K562 (cell line): ENCODE data around the gene DCST1. TPM values are rescaled to one million over a fixed set of nuclear protein-coding genes. Genes with fewer than 3 reads are reported as not detected.
A peak's percentile ranks its signal among the peaks of the same experiment; 100 is the strongest.

ENCODE experiments used
- BACH1 ChIP-seq: fragments of 200-800 bp; sonication (Bioruptor generic); IDR thresholded peaks from 2 replicates; pipeline ENCODE4 v1.6.1; 2016; ENCODE audit warnings: missing genetic modification characterization, missing compliant biosample characterization
- E4F1 ChIP-seq: fragments of 250-450 bp; sonication (Bioruptor Pico); IDR thresholded peaks from 2 replicates; pipeline ENCODE4 v1.5.0; 2021; ENCODE audit warnings: mild to moderate bottlenecking, borderline replicate concordance
- GABPA ChIP-seq: fragments of 200-800 bp; sonication (Bioruptor generic); conservative IDR thresholded peaks from 2 replicates; pipeline ENCODE4 v1.6.1; 2016; ENCODE audit warnings: low read depth, missing genetic modification characterization, missing compliant biosample characterization
- HDAC1 ChIP-seq, 2 experiments: fragments of 450-650 bp; IDR thresholded peaks; 2 replicates each; pipeline ENCODE4 v1.6.1; 2016 to 2017; ENCODE audit warnings: inconsistent platforms in 1 of 2, mild to moderate bottlenecking in 1 of 2, moderate library complexity in 1 of 2
- HSF4 ChIP-seq: fragments of 250-450 bp; sonication (Bioruptor Pico); IDR thresholded peaks from 2 replicates; pipeline ENCODE4 v2.1.2; 2022; ENCODE audit warnings: mild to moderate bottlenecking, moderate library complexity, borderline replicate concordance
- LCOR ChIP-seq: sonication (generic); formaldehyde crosslinking; IDR thresholded peaks from 2 replicates; pipeline ENCODE4 v1.8.0; 2022; ENCODE audit warnings: mild to moderate bottlenecking, missing genetic modification reagents
- MTA2 ChIP-seq: fragments of 450-650 bp; IDR thresholded peaks from 2 replicates; pipeline ENCODE4 v1.6.1; 2016; ENCODE audit warnings: low read depth
- MYC ChIP-seq, 2 experiments: fragments of 250-450 bp in 1 of 2; sonication (Bioruptor Pico) in 1 of 2; IDR thresholded peaks; 2 replicates each; pipeline versions ENCODE4 v1.5.1 to v1.6.1; 2012 to 2021; ENCODE audit warnings: low read depth in 2 of 2, borderline replicate concordance in 1 of 2, improper control_type of control experiment in 1 of 2, low read length in 1 of 2, mild to moderate bottlenecking in 1 of 2, moderate library complexity in 1 of 2
- SMC3 ChIP-seq: conservative IDR thresholded peaks from 2 replicates; pipeline ENCODE4 v1.6.1; 2011; ENCODE audit warnings: low read depth, low read length, improper control_type of control experiment; ENCODE audit not compliant: insufficient read depth
- ZNF143 ChIP-seq: sonication (generic); formaldehyde crosslinking; IDR thresholded peaks from 2 replicates; pipeline ENCODE4 v1.9.0; 2022; ENCODE audit warnings: mild to moderate bottlenecking, missing genetic modification reagents
- ZNF184 ChIP-seq: sonication (generic); formaldehyde crosslinking; IDR thresholded peaks from 2 replicates; pipeline ENCODE4 v1.5.0; 2020; ENCODE audit warnings: missing genetic modification reagents
- ZNF780A ChIP-seq: fragments of 250-450 bp; sonication (Bioruptor Pico); IDR thresholded peaks from 2 replicates; pipeline ENCODE4 v1.5.0; 2021; ENCODE audit warnings: mild to moderate bottlenecking
- polyA plus RNA-seq, 8 experiments: library from polyadenylated mRNA; depleted of rRNA in 4 of 8; stranded (reverse) in 5 of 8; unstranded in 3 of 8; fragments of >200 nt; fragmentation: Nextera tagmentation in 2 of 8; fragmentation: Illumina TruSeq in 1 of 8; extraction: Ambion mirVana in 2 of 8; extraction: Trizol in 1 of 8; gene quantifications; 2 replicates each; pipeline versions ENCODE4 v1.2.1 to v1.2.3, GENCODE V29; 2011 to 2014; ENCODE audit warnings: inconsistent platforms in 1 of 8, missing spikeins in 1 of 8
- total RNA-seq, 7 experiments: library from RNA; depleted of rRNA in 6 of 7; stranded (reverse); fragments of >200 nt in 6 of 7; fragmentation: Illumina TruSeq in 2 of 7; extraction: Trizol in 2 of 7; gene quantifications; 2 replicates each; pipeline versions ENCODE4 v1.2.1 to v1.2.3, GENCODE V29; 2011 to 2021; ENCODE audit warnings: low replicate concordance in 1 of 7
- TF ChIP-seq, protein P1 (sequence below): fragments of 450-650 bp; IDR thresholded peaks from 2 replicates; pipeline ENCODE4 v1.6.1; 2016; ENCODE audit warnings: mild to moderate bottlenecking, moderate library complexity

The DCST1 gene
- total and polyA plus RNA-seq, 9 of the 15 experiments (the other 6 are each of a cell fraction or from before 2014, with no cell fraction given): not detected

- TF ChIP-seq, protein P1, sequence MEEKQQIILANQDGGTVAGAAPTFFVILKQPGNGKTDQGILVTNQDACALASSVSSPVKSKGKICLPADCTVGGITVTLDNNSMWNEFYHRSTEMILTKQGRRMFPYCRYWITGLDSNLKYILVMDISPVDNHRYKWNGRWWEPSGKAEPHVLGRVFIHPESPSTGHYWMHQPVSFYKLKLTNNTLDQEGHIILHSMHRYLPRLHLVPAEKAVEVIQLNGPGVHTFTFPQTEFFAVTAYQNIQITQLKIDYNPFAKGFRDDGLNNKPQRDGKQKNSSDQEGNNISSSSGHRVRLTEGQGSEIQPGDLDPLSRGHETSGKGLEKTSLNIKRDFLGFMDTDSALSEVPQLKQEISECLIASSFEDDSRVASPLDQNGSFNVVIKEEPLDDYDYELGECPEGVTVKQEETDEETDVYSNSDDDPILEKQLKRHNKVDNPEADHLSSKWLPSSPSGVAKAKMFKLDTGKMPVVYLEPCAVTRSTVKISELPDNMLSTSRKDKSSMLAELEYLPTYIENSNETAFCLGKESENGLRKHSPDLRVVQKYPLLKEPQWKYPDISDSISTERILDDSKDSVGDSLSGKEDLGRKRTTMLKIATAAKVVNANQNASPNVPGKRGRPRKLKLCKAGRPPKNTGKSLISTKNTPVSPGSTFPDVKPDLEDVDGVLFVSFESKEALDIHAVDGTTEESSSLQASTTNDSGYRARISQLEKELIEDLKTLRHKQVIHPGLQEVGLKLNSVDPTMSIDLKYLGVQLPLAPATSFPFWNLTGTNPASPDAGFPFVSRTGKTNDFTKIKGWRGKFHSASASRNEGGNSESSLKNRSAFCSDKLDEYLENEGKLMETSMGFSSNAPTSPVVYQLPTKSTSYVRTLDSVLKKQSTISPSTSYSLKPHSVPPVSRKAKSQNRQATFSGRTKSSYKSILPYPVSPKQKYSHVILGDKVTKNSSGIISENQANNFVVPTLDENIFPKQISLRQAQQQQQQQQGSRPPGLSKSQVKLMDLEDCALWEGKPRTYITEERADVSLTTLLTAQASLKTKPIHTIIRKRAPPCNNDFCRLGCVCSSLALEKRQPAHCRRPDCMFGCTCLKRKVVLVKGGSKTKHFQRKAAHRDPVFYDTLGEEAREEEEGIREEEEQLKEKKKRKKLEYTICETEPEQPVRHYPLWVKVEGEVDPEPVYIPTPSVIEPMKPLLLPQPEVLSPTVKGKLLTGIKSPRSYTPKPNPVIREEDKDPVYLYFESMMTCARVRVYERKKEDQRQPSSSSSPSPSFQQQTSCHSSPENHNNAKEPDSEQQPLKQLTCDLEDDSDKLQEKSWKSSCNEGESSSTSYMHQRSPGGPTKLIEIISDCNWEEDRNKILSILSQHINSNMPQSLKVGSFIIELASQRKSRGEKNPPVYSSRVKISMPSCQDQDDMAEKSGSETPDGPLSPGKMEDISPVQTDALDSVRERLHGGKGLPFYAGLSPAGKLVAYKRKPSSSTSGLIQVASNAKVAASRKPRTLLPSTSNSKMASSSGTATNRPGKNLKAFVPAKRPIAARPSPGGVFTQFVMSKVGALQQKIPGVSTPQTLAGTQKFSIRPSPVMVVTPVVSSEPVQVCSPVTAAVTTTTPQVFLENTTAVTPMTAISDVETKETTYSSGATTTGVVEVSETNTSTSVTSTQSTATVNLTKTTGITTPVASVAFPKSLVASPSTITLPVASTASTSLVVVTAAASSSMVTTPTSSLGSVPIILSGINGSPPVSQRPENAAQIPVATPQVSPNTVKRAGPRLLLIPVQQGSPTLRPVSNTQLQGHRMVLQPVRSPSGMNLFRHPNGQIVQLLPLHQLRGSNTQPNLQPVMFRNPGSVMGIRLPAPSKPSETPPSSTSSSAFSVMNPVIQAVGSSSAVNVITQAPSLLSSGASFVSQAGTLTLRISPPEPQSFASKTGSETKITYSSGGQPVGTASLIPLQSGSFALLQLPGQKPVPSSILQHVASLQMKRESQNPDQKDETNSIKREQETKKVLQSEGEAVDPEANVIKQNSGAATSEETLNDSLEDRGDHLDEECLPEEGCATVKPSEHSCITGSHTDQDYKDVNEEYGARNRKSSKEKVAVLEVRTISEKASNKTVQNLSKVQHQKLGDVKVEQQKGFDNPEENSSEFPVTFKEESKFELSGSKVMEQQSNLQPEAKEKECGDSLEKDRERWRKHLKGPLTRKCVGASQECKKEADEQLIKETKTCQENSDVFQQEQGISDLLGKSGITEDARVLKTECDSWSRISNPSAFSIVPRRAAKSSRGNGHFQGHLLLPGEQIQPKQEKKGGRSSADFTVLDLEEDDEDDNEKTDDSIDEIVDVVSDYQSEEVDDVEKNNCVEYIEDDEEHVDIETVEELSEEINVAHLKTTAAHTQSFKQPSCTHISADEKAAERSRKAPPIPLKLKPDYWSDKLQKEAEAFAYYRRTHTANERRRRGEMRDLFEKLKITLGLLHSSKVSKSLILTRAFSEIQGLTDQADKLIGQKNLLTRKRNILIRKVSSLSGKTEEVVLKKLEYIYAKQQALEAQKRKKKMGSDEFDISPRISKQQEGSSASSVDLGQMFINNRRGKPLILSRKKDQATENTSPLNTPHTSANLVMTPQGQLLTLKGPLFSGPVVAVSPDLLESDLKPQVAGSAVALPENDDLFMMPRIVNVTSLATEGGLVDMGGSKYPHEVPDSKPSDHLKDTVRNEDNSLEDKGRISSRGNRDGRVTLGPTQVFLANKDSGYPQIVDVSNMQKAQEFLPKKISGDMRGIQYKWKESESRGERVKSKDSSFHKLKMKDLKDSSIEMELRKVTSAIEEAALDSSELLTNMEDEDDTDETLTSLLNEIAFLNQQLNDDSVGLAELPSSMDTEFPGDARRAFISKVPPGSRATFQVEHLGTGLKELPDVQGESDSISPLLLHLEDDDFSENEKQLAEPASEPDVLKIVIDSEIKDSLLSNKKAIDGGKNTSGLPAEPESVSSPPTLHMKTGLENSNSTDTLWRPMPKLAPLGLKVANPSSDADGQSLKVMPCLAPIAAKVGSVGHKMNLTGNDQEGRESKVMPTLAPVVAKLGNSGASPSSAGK: no peak
- peak; percentile 80 for TF ChIP-seq SMC3
- no peak for TF ChIP-seq HDAC1 (IDR thresholded peaks at IDR 0.05)
- peak; percentile 23; the same call in 1 of the 2 replicates for TF ChIP-seq MYC (IDR thresholded peaks at IDR 0.05; ENCODE audit: low read depth, low read length)
- no peak for TF ChIP-seq MYC (CRISPR knock-in tag; IDR thresholded peaks at IDR 0.05; ENCODE audit: borderline replicate concordance, low read depth)
- no peak for TF ChIP-seq ZNF780A (CRISPR knock-in tag)
- no peak for TF ChIP-seq E4F1
- no peak for TF ChIP-seq HSF4
- no peak for TF ChIP-seq ZNF143 (CRISPR knock-in tag)
- TF ChIP-seq ZNF184 (CRISPR knock-in tag): no peak
- TF ChIP-seq LCOR (CRISPR knock-in tag): no peak
- TF ChIP-seq GABPA (tag): no peak
- no peak for TF ChIP-seq MTA2
- TF ChIP-seq BACH1 (tag): no peak
Measured at GRCh38 chr1:155044812-155045657, 11.4 kb downstream of the DCST1 start (continued).
